ENCODE data around the gene PPP3CA. TPM values are rescaled to one million over a fixed set of nuclear protein-coding genes. Genes with fewer than 3 reads are reported as not detected.

Gene PPP3CA
- total and polyA plus RNA-seq, 2 of the 13 experiments (the other 11 are each of a cell fraction or from before 2014, with no cell fraction given) = 4.8 to 13.2 TPM

GRCh38 chr4:101169044-101170014 is 178.0 kb downstream of the PPP3CA start (continued):
- TF ChIP-seq ZBTB40 (IDR thresholded peaks at IDR 0.05) (no peak), ZBTB40 (CRISPR knock-in tag; IDR thresholded peaks at IDR 0.05) (no peak), KLF6 (CRISPR knock-in tag; IDR thresholded peaks at IDR 0.05) (no peak), GPBP1L1 (CRISPR knock-in tag; IDR thresholded peaks at IDR 0.05) (no peak), ZNF160 (CRISPR knock-in tag; IDR thresholded peaks at IDR 0.05) (no peak), MED8 (CRISPR knock-in tag; IDR thresholded peaks at IDR 0.05; ENCODE audit: insufficient replicate concordance) (no peak), MAF1 (CRISPR knock-in tag; IDR thresholded peaks at IDR 0.05; ENCODE audit: borderline replicate concordance) (no peak), CREM (IDR thresholded peaks at IDR 0.05) (peak; percentile 60), CREM (CRISPR knock-in tag; IDR thresholded peaks at IDR 0.05) (no peak), NRL (CRISPR knock-in tag; IDR thresholded peaks at IDR 0.05; ENCODE audit: borderline replicate concordance) (no peak), ZNF816 (CRISPR knock-in tag; IDR thresholded peaks at IDR 0.05; ENCODE audit: borderline replicate concordance) (no peak), ZFX (CRISPR knock-in tag; IDR thresholded peaks at IDR 0.05; ENCODE audit: low read depth) (no peak), MYC (CRISPR knock-in tag; IDR thresholded peaks at IDR 0.05; ENCODE audit: borderline replicate concordance) (no peak), ZNF720 (CRISPR knock-in tag; IDR thresholded peaks at IDR 0.05) (no peak), ZNF891 (CRISPR knock-in tag; IDR thresholded peaks at IDR 0.05) (no peak)
- TF ChIP-seq, protein P1, sequence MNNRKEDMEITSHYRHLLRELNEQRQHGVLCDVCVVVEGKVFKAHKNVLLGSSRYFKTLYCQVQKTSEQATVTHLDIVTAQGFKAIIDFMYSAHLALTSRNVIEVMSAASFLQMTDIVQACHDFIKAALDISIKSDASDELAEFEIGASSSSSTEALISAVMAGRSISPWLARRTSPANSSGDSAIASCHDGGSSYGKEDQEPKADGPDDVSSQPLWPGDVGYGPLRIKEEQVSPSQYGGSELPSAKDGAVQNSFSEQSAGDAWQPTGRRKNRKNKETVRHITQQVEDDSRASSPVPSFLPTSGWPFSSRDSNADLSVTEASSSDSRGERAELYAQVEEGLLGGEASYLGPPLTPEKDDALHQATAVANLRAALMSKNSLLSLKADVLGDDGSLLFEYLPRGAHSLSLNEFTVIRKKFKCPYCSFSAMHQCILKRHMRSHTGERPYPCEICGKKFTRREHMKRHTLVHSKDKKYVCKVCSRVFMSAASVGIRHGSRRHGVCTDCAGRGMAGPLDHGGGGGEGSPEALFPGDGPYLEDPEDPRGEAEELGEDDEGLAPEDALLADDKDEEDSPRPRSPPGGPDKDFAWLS (CRISPR knock-in tag; IDR thresholded peaks at IDR 0.05; ENCODE audit: borderline replicate concordance) = no peak
